HEK293 (cell line): Measurements from ENCODE around the gene LYSMD2.

Experiments used
- CTCF ChIA-PET: fragments of 350-600 bp; formaldehyde crosslinking; extraction: SDS; loops from one replicate; lab custom pipeline; 2021; ENCODE audit warnings: antibody characterized with exemption; lab: Yijun Ruan, JAX
- POLR2A ChIA-PET: fragments of 300-600 bp; formaldehyde crosslinking; extraction: SDS; loops from one replicate; lab custom pipeline; 2020; ENCODE audit warnings: antibody characterized with exemption, inconsistent platforms; lab: Yijun Ruan, JAX
- H3K27ac ChIP-seq: fragments of 200-500 bp; sonication (Bioruptor generic); 2 replicates; pipeline ENCODE4 v1.5.1; 2014; ENCODE audit warnings: low read depth, low read length, control low read depth, inconsistent platforms; ENCODE audit errors: extremely low read depth
- H3K36me3 ChIP-seq, 2 experiments: fragments of 200-500 bp in 1 of 2; sonication (Bioruptor generic) in 1 of 2; 1 replicate in 1 of 2; 2 replicates in 1 of 2; pipeline ENCODE4 v1.5.1; 2014 to 2017; ENCODE audit warnings: inconsistent platforms in 2 of 2, low read length in 2 of 2; ENCODE audit not compliant: control insufficient read depth in 2 of 2, insufficient read depth in 1 of 2
- H3K4me1 ChIP-seq: fragments of 200-500 bp; sonication (Bioruptor generic); 2 replicates; pipeline ENCODE4 v1.5.1; 2014; ENCODE audit warnings: mild to moderate bottlenecking, low read length, inconsistent platforms; ENCODE audit not compliant: control insufficient read depth, insufficient read depth
- H3K4me3 ChIP-seq: 2 replicates; pipeline ENCODE4 v1.5.1; 2011; ENCODE audit warnings: low read depth, mild to moderate bottlenecking, control low read depth, low read length, moderate library complexity
- H3K9me3 ChIP-seq: fragments of 200-500 bp; sonication (Bioruptor generic); 2 replicates; pipeline ENCODE4 v1.5.1; 2014; ENCODE audit warnings: low read depth, low read length, inconsistent platforms; ENCODE audit not compliant: control insufficient read depth, insufficient read depth
- HOXD13 ChIP-seq: sonication (generic); formaldehyde crosslinking; IDR thresholded peaks from 2 replicates; pipeline ENCODE4 v1.8.0; 2022; ENCODE audit warnings: missing genetic modification reagents, borderline replicate concordance
- KLF8 ChIP-seq: fragments of 450-650 bp; formaldehyde crosslinking; IDR thresholded peaks from 2 replicates; pipeline ENCODE4 v1.5.1; 2016; ENCODE audit warnings: missing biosample characterization, missing genetic modification characterization
- OSR2 ChIP-seq: fragments of 450-650 bp; formaldehyde crosslinking; IDR thresholded peaks from 2 replicates; pipeline ENCODE4 v1.5.1; 2016; ENCODE audit warnings: missing biosample characterization, missing genetic modification characterization
- PATZ1 ChIP-seq: fragments of 450-650 bp; formaldehyde crosslinking; IDR thresholded peaks from 2 replicates; pipeline ENCODE4 v1.5.1; 2016; ENCODE audit warnings: missing biosample characterization, missing genetic modification characterization
- SCRT2 ChIP-seq: fragments of 450-650 bp; formaldehyde crosslinking; IDR thresholded peaks from 2 replicates; pipeline ENCODE4 v1.5.1; 2016; ENCODE audit warnings: missing biosample characterization, missing genetic modification characterization
- SP7 ChIP-seq: fragments of 450-650 bp; formaldehyde crosslinking; IDR thresholded peaks from 2 replicates; pipeline ENCODE4 v1.5.1; 2016; ENCODE audit warnings: missing biosample characterization, missing genetic modification characterization
- WT1 ChIP-seq: fragments of 450-650 bp; formaldehyde crosslinking; IDR thresholded peaks from 2 replicates; pipeline ENCODE4 v1.5.1; 2016; ENCODE audit warnings: missing biosample characterization, missing genetic modification characterization
- ZBTB10 ChIP-seq: fragments of 450-650 bp; formaldehyde crosslinking; IDR thresholded peaks from 2 replicates; pipeline ENCODE4 v1.5.1; 2016; ENCODE audit warnings: missing biosample characterization, missing genetic modification characterization
- ZBTB49 ChIP-seq: fragments of 450-650 bp; formaldehyde crosslinking; IDR thresholded peaks from 2 replicates; pipeline ENCODE4 v1.5.1; 2016; ENCODE audit warnings: missing biosample characterization, missing genetic modification characterization, low read depth
- ZNF133 ChIP-seq: fragments of 450-650 bp; formaldehyde crosslinking; IDR thresholded peaks from 2 replicates; pipeline ENCODE4 v1.5.1; 2016; ENCODE audit warnings: missing biosample characterization, missing genetic modification characterization
- ZNF148 ChIP-seq: fragments of 450-650 bp; formaldehyde crosslinking; IDR thresholded peaks from 2 replicates; pipeline ENCODE4 v1.5.0; 2017; ENCODE audit warnings: missing biosample characterization, missing genetic modification characterization, borderline replicate concordance
- ZNF174 ChIP-seq: fragments of 450-650 bp; formaldehyde crosslinking; IDR thresholded peaks from 2 replicates; pipeline ENCODE4 v1.5.0; 2017; ENCODE audit warnings: missing biosample characterization, mild to moderate bottlenecking, missing genetic modification characterization
- ZNF501 ChIP-seq: fragments of 450-650 bp; formaldehyde crosslinking; IDR thresholded peaks from 2 replicates; pipeline ENCODE4 v1.5.1; 2016; ENCODE audit warnings: missing biosample characterization, missing genetic modification characterization
- ZNF558 ChIP-seq: fragments of 450-650 bp; formaldehyde crosslinking; IDR thresholded peaks from 2 replicates; pipeline ENCODE4 v1.5.1; 2016; ENCODE audit warnings: missing biosample characterization, missing genetic modification characterization
- ZNF561 ChIP-seq: fragments of 450-650 bp; IDR thresholded peaks from 2 replicates; pipeline ENCODE4 v1.5.1; 2018; ENCODE audit warnings: missing biosample characterization, missing genetic modification characterization, borderline replicate concordance
- ZNF610 ChIP-seq: fragments of 450-650 bp; formaldehyde crosslinking; IDR thresholded peaks from 2 replicates; pipeline ENCODE4 v1.5.1; 2016; ENCODE audit warnings: missing biosample characterization, missing genetic modification characterization, borderline replicate concordance
- ZNF623 ChIP-seq: fragments of 450-650 bp; formaldehyde crosslinking; IDR thresholded peaks from 2 replicates; pipeline ENCODE4 v1.5.1; 2016; ENCODE audit warnings: missing biosample characterization, missing genetic modification characterization
- ZNF692 ChIP-seq: fragments of 450-650 bp; formaldehyde crosslinking; IDR thresholded peaks from 2 replicates; pipeline ENCODE4 v1.5.1; 2016; ENCODE audit warnings: missing biosample characterization, missing genetic modification characterization
- ZNF76 ChIP-seq: fragments of 450-650 bp; formaldehyde crosslinking; IDR thresholded peaks from 2 replicates; pipeline ENCODE4; 2016; ENCODE audit warnings: low read depth, missing biosample characterization, missing genetic modification characterization, borderline replicate concordance

The LYSMD2 gene

GRCh38 chr15:51706291-51706690 lies 31.2 kb downstream of the LYSMD2 start (continued):
- TF ChIP-seq OSR2 = no peak

GRCh38 chr15:51702710-51703109 lies 34.7 kb downstream of the LYSMD2 start:
- Histone ChIP-seq H3K36me3 (no peaks in the 10 kb centered on the region), H3K4me3 (no peak overlapping the region), H3K4me1 (no peaks in the 10 kb centered on the region), H3K9me3 (no peaks in the 10 kb centered on the region), H3K27ac (no peak overlapping the region)
- ChIA-PET POLR2A (no interaction called here), CTCF (interaction anchor here (0.6 kb wide), 1 partner anchor 21 kb away, joined by 3 read pairs; no protein-coding TSS in a partner anchor)
- TF ChIP-seq HOXD13 (no peak), ZNF610 (tag by site-specific recombination) (no peak), PATZ1 (no peak), WT1 (tag by site-specific recombination) (no peak), ZNF692 (tag by site-specific recombination) (no peak), ZNF174 (tag by site-specific recombination) (no peak), ZNF501 (tag by site-specific recombination) (no peak), ZBTB49 (tag by site-specific recombination) (no peak), KLF8 (tag by site-specific recombination) (no peak)

- TF ChIP-seq ZNF174 (tag by site-specific recombination) (no peak), SCRT2 (tag by site-specific recombination) (no peak), ZNF148 (tag by site-specific recombination) (no peak), KLF8 (tag by site-specific recombination) (no peak), ZNF558 (tag by site-specific recombination) (no peak), SP7 (tag by site-specific recombination) (no peak), ZNF133 (no peak), ZNF76 (no peak), ZNF561 (tag by site-specific recombination) (no peak), ZBTB10 (no peak), ZNF623 (no peak)
- POLR2A ChIA-PET = no interaction called here
- H3K4me3 ChIP-seq = no peak overlapping the region
- no peaks in the 10 kb centered on the region for H3K9me3 ChIP-seq
- no peaks in the 10 kb centered on the region for H3K36me3 ChIP-seq
- no peaks in the 10 kb centered on the region for H3K4me1 ChIP-seq
- no peak overlapping the region for H3K27ac ChIP-seq
- CTCF ChIA-PET = interaction anchor here (0.7 kb wide), 1 partner anchor 135 kb away, joined by 3 read pairs; no protein-coding TSS in a partner anchor
Measured at GRCh38 chr15:51699373-51699772, 38.1 kb downstream of the LYSMD2 start.
